Activated T-cell treated with anti-CD3 and anti-CD28 coated beads, Interleukin-2, amount 50 U/mL, for 1 hour (primary cell): ENCODE results near the gene BRSK2.
"Not testable (repeated sequence)": the region's sequence is repeated elsewhere in the genome, so short reads cannot be mapped to it uniquely, and the experiment has no call there.

Source experiments
- DNase-seq: peaks from one replicate; pipeline ENCODE4 v3.0.0-alpha.2; 2020

The BRSK2 gene

GRCh38 chr11:1397862-1398527, 8.3 kb downstream of the BRSK2 start:
- DNase-seq = no peak

- DNase-seq = no peak
Measured at GRCh38 chr11:1398528-1399235, 8.9 kb downstream of the BRSK2 start.

GRCh38 chr11:1399386-1400316, 9.9 kb downstream of the BRSK2 start:
- DNase-seq = no peak

GRCh38 chr11:1400317-1401170, 10.8 kb downstream of the BRSK2 start:
- DNase-seq = no peak

GRCh38 chr11:1401171-1401445, 11.4 kb downstream of the BRSK2 start:
- no peak for DNase-seq

GRCh38 chr11:1401656-1402221, 12.0 kb downstream of the BRSK2 start:
- DNase-seq = peak; percentile 58

- DNase-seq = no peak
Measured at GRCh38 chr11:1402355-1403077, 12.8 kb downstream of the BRSK2 start.

GRCh38 chr11:1403078-1403620, 13.4 kb downstream of the BRSK2 start:
- no peak for DNase-seq

GRCh38 chr11:1403721-1404460, 14.2 kb downstream of the BRSK2 start:
- DNase-seq = no peak

- DNase-seq = no peak
Measured at GRCh38 chr11:1404461-1405185, 14.9 kb downstream of the BRSK2 start.

- no peak for DNase-seq
Measured at GRCh38 chr11:1405186-1406020, 15.7 kb downstream of the BRSK2 start.

- DNase-seq = no peak
Measured at GRCh38 chr11:1406571-1407485, 17.1 kb downstream of the BRSK2 start.

GRCh38 chr11:1407668-1408067, 17.9 kb downstream of the BRSK2 start:
- no peak for DNase-seq

- no peak for DNase-seq
Measured at GRCh38 chr11:1408346-1408745, 18.6 kb downstream of the BRSK2 start.

GRCh38 chr11:1409108-1409851, 19.5 kb downstream of the BRSK2 start:
- DNase-seq = no peak

GRCh38 chr11:1409852-1410125, 20.1 kb downstream of the BRSK2 start:
- not testable (repeated sequence) for DNase-seq
